Inflammatory macrophage treated with lipopolysaccharide for 4 hours (primary cell): ENCODE measurements around the gene UBE4A.
A peak's percentile ranks its signal among the peaks of the same experiment; 100 is the strongest.

ENCODE experiments used
- DNase-seq: peaks from one replicate; pipeline ENCODE4 v3.0.0-alpha.2; 2020

UBE4A gene

GRCh38 chr11:118341815-118342489 lies 17.4 kb upstream of the UBE4A start:
- no peak for DNase-seq

- no peak for DNase-seq
Measured at GRCh38 chr11:118342503-118343161, 16.8 kb upstream of the UBE4A start, which contains the start of gene CD3D. CD3D (minus strand) TSS chr11:118342705; CDS start chr11:118342607, 98 bp downstream.

GRCh38 chr11:118343248-118343647 lies 16.2 kb upstream of the UBE4A start:
- DNase-seq: no peak

GRCh38 chr11:118343981-118344515 lies 15.4 kb upstream of the UBE4A start, which contains the start of gene CD3G:
CD3G (plus strand) TSS chr11:118344344; CDS start chr11:118344424, 80 bp downstream.
- no peak for DNase-seq

- DNase-seq: no peak
Measured at GRCh38 chr11:118349475-118349874, 9.9 kb upstream of the UBE4A start.

GRCh38 chr11:118353084-118353710 lies 6.2 kb upstream of the UBE4A start:
- DNase-seq: peak; percentile 38

- DNase-seq: no peak
Measured at GRCh38 chr11:118358071-118358470, 1.3 kb upstream of the UBE4A start.

GRCh38 chr11:118364956-118365615 lies 5.7 kb downstream of the UBE4A start:
- no peak for DNase-seq

GRCh38 chr11:118366287-118366686 lies 6.9 kb downstream of the UBE4A start:
- no peak for DNase-seq

GRCh38 chr11:118370774-118371173 lies 11.4 kb downstream of the UBE4A start:
- no peak for DNase-seq

GRCh38 chr11:118373263-118373662 lies 13.9 kb downstream of the UBE4A start:
- DNase-seq: no peak

GRCh38 chr11:118373871-118374270 lies 14.5 kb downstream of the UBE4A start:
- no peak for DNase-seq

- DNase-seq: no peak
Measured at GRCh38 chr11:118374729-118375128, 15.3 kb downstream of the UBE4A start.

- DNase-seq: no peak
Measured at GRCh38 chr11:118375978-118376377, 16.6 kb downstream of the UBE4A start.

GRCh38 chr11:118379497-118379896 lies 20.1 kb downstream of the UBE4A start:
- no peak for DNase-seq

GRCh38 chr11:118380571-118380970 lies 21.2 kb downstream of the UBE4A start:
- no peak for DNase-seq

GRCh38 chr11:118382954-118383353 lies 23.6 kb downstream of the UBE4A start:
- no peak for DNase-seq

- DNase-seq: no peak
Measured at GRCh38 chr11:118383657-118384056, 24.3 kb downstream of the UBE4A start.

- DNase-seq: no peak
Measured at GRCh38 chr11:118396097-118396501, 36.7 kb downstream of the UBE4A start.

GRCh38 chr11:118397448-118397847 lies 38.0 kb downstream of the UBE4A start:
- no peak for DNase-seq

GRCh38 chr11:118398791-118399559 lies 39.6 kb downstream of the UBE4A start:
- peak; percentile 57 for DNase-seq

GRCh38 chr11:118401151-118401879 lies 41.9 kb downstream of the UBE4A start, which contains the start of gene ATP5MG:
ATP5MG (plus strand) TSS chr11:118401606; CDS start chr11:118401666, 60 bp downstream.
- peak; percentile 93 for DNase-seq
